Liver (tissue), 2 donors: ENCODE data around the gene FAM78B.

Source experiments
- ATF3 ChIP-seq: IDR thresholded peaks from 2 replicates; pipeline ENCODE4 v1.6.1; 2016; ENCODE audit warnings: antibody characterized with exemption
- TF ChIP-seq, protein P1 (sequence below): IDR thresholded peaks from 2 replicates; pipeline ENCODE4 v1.6.1; 2016; ENCODE audit warnings: antibody characterized with exemption
- donor health status: healthy.

- no peak for TF ChIP-seq ATF3
- TF ChIP-seq, protein P1, sequence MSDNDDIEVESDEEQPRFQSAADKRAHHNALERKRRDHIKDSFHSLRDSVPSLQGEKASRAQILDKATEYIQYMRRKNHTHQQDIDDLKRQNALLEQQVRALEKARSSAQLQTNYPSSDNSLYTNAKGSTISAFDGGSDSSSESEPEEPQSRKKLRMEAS = no peak
These were observed 38.6 kb downstream of the FAM78B start for GRCh38 chr1:166128195-166128594.
